Measurements from ENCODE around the gene POLD4.

The POLD4 gene

DNA sequence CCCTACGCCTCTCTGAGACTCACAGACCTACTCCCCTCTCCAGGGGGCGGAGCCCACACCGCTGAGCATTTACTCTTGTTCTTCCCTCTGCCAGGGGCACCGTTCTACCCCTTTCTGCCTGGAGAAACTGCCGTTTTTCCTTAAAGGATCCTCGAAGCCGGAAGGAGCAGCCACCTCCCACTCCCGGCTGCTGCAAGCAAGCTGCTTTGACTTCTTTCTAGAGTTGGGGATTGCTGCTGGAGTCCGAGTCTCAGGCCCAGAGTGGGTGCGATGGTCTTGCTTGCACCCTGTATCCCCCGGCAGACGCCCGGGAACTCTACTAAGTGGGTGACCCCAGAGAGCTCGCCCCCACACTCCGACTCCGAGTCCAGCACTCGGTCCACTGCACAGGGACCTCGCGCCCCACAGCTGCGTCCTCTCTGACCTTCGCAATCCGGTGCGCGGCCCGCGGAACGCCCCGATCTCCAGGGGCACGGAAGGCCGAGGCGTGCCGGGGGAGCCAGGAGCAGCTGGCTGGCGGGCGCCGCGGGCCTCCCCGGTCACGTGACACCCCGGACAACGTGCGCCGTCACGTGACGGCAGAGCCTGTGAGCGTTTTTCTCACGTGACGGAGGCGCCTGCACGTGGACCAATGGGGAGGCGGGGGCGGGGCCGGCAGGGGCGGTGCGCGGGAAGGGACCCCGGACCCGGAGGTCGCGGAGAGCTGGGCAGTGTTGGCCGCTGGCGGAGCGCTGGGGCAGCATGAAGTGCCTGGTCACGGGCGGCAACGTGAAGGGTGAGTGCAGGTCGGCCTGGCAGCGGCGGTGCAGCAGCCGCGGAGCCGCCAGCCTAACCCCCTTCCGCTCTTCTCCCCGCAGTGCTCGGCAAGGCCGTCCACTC is 38.2 kb upstream of the POLD4 start, which contains the start of gene RAD9A:
Gene RAD9A (plus strand): TSS at position 683 of the 879 bp plus-strand sequence. CDS start 59 bp downstream, at position 742.
- peak; percentile 90 for DNase-seq
- in situ Hi-C loops (cut with MboI; ENCODE audit: low pct_unique_long_range_greater_than_20kb, low sequenced_read_pairs) = no loop called here

DNA sequence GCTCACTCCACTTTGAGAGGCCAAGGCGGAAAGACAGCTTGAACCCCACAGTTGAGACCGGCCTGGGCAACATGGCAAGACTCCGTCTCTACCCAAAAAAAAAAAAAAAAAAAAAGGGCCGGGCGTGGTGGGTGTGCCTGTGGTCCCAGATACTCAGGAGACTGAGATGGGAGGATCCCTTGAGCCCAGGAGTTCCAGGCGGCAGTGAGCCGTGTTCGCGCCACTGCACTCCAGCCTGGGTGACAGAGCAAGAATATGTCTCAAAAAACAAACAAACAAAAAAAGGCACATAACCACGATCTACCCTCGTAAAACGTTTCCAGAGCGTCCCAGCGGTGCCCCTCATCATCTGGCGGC is 37.6 kb upstream of the POLD4 start:
- in situ Hi-C loops (cut with MboI; ENCODE audit: low pct_unique_long_range_greater_than_20kb, low sequenced_read_pairs) = no loop called here

DNA sequence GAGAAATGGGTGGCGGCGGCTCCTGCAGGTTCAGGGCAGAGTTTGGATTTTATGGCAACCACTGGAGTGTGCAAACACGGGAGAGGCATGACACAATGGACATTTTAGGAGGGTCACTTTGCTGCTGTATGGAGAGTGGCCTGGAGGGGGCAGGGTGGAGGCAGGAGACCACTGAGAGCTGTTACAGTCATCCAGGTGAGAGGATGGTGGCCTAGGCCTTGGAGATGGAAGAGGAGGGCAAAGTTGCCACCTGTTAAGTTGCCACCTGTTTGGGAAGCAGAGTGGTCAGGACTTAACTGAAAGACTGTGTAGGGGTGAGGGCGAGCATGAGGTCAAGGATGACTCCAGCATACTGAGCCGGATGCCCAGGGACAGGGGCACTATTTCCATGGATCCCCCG is 36.1 kb upstream of the POLD4 start:
- DNase-seq = peak; percentile 61
- in situ Hi-C loops (cut with MboI; ENCODE audit: low pct_unique_long_range_greater_than_20kb, low sequenced_read_pairs) = no loop called here

More for the DNA sequence above, 37.6 kb upstream of the POLD4 start:
- DNase-seq = no peak

GRCh38 chr11:67387518-67387917 is 34.2 kb upstream of the POLD4 start:
- no peak for DNase-seq
- in situ Hi-C loops (cut with MboI; ENCODE audit: low pct_unique_long_range_greater_than_20kb, low sequenced_read_pairs) = no loop called here

DNA sequence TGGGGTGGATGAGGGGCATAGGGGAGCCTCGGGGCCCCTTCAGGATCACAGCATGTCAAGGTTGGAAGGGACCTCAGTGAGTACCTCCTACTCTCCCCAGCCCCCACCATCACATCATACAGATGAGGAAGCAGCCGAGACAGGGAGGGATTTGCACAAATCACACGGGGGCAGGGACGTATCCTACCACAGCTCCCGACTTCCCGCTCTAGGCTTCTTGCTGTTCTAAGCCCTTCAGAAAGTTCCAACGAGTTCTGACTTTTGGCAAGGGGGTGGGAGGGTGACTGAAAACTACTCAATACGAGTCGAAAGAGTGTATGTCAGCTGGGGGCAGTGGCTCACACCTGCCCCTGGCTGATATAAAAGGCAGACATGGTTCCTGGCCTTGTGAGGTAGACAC is 33.7 kb upstream of the POLD4 start:
- peak; percentile 59 for DNase-seq

GRCh38 chr11:67384851-67385366 is 31.6 kb upstream of the POLD4 start:
- in situ Hi-C loops (cut with MboI; ENCODE audit: low pct_unique_long_range_greater_than_20kb, low sequenced_read_pairs) = no loop called here

More for the DNA sequence above, 33.7 kb upstream of the POLD4 start:
- in situ Hi-C loops (cut with MboI; ENCODE audit: low pct_unique_long_range_greater_than_20kb, low sequenced_read_pairs) = no loop called here

DNA sequence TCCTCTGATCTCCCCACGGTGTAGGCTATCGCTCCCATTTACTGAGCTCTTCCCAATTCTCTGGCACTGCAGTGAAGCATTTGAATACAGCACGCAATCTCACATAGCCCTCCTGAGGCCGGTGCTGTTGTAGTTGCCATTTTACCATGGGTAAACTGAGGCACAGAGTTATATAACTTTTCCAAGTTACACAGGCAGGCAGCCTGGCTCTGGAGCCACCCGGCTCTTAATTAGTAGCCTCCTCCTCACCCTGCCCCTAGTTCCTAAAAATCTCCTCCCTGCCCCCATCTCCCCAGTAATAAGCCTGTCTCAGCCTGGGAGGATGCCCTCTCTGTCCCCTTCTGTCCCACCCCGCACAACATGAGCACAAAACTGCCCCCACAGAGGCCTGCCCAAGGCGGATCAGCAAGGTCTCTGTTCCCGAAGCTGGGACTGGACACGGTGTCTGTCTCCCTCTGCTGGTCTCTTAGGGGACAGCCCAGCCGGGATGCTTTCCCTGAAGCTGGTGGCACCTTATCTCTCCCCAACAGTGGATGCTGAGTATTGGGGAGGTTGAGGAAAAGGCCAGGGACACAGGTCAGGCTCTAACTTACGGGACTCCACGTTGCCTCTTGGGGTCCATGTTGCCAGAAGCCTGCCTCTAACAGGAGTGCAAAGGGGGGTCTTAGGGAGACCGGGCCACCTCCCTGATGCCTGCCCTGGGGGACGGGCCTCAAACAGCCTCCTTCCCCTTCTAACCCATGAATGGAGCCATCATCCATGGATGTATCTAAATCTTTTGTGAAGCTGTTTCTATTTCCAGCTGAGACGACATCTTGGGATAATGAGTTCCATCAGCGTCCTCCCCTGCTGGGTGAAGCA is 29.2 kb upstream of the POLD4 start:
- in situ Hi-C loops (cut with MboI; ENCODE audit: low pct_unique_long_range_greater_than_20kb, low sequenced_read_pairs) = no loop called here
- peak; percentile 87 for DNase-seq

More at GRCh38 chr11:67384851-67385366, 31.6 kb upstream of the POLD4 start:
- DNase-seq = no peak

DNA sequence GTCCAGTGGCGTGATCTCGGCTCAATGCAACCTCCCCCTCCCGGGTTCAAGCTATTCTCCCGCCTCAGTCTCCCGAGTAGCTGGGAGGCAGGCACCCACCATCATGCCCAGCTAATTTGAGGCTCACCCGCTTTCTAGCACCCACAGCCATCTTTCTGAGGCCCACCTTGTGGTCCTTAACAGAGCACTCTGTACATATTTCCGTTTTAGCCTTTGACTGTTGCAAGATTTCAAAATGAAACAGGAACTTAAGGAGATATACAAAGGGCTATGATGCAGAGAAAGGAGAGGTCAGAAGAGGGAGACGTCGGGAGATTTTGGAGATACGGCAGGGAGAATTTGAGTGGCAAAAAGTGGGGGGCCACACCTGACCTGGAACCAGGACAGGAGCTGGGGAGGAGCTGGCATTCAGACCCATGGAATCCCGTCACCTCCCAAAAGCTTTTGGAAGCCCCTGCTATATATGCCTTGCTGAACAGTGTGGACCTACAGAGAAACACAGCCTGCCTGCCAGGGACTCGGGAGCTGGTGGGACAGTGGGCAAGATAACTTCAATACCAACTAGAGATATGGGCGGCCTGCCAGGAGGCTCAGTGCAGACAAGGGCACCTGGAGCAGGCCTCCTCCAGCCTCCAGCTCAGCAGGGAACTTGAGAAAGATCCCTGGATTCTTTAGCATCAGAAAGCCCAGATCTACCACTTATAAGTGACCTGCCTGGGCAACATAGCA is 28.1 kb upstream of the POLD4 start:
- DNase-seq = peak; percentile 55
- in situ Hi-C loops (cut with MboI; ENCODE audit: low pct_unique_long_range_greater_than_20kb, low sequenced_read_pairs) = no loop called here

- in situ Hi-C loops (cut with MboI; ENCODE audit: low pct_unique_long_range_greater_than_20kb, low sequenced_read_pairs) = no loop called here
- DNase-seq = no peak
These were observed 26.0 kb upstream of the POLD4 start for GRCh38 chr11:67379061-67380058.

GRCh38 chr11:67378544-67378943 is 25.2 kb upstream of the POLD4 start:
- in situ Hi-C loops (cut with MboI; ENCODE audit: low pct_unique_long_range_greater_than_20kb, low sequenced_read_pairs) = no loop called here
- no peak for DNase-seq

GRCh38 chr11:67376873-67377808 is 23.8 kb upstream of the POLD4 start:
- in situ Hi-C loops (cut with MboI; ENCODE audit: low pct_unique_long_range_greater_than_20kb, low sequenced_read_pairs) = no loop called here
- DNase-seq = no peak

DNA sequence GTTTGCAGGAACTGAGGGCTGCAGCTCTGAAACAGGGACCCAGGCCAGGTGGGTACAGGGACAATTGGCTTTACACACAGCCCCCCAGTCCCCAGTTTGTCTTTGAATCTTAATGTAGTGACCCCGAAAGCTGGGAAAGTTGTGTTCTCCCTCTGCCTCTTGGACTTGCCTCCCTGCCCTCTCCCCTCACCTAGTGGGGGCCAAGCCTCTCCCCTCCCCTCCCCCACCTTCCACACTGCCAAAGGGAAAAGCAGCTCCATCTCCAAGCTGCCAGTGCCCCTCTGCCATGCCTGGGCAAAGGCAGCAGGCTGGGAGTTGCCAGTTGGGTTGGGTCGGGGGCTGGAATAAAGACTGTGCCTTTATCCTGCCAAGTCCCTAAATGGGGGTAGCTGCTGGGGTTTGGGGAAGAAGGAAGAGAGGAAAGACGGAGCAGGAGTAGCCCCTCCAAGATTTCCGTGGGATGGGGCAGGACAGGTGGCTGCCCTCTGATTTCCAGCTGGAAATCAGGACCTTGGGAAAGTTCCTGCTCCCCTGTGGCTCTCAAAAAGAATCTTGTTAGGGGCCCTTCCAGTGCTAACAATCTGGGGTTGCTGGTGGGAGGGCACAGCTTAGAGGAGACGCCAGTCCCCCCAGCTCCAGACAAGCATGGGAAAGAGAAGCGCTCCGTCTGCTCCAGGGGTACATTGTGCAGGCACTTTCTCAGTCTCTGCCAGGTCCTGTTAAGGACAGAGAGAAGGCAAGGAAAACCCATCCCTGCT is 22.9 kb upstream of the POLD4 start:
- no peak for DNase-seq
- in situ Hi-C loops (cut with MboI; ENCODE audit: low pct_unique_long_range_greater_than_20kb, low sequenced_read_pairs) = no loop called here

- DNase-seq = no peak
- in situ Hi-C loops (cut with MboI; ENCODE audit: low pct_unique_long_range_greater_than_20kb, low sequenced_read_pairs) = no loop called here
These were observed 22.1 kb upstream of the POLD4 start for GRCh38 chr11:67375320-67376055.

GRCh38 chr11:67374571-67375281 is 21.4 kb upstream of the POLD4 start:
- in situ Hi-C loops (cut with MboI; ENCODE audit: low pct_unique_long_range_greater_than_20kb, low sequenced_read_pairs) = no loop called here
- DNase-seq = no peak

Measured in KBM-7 (cell line).